ENCODE measurements around the gene OR9A2.

The OR9A2 gene

GRCh38 chr7:143027032-143027431 is at the start of gene OR9A2:
OR9A2 (minus strand) TSS chr7:143027132; CDS start chr7:143027132, 0 bp downstream.
- no peak for DNase-seq

GRCh38 chr7:143074141-143074540 is 47.2 kb upstream of the OR9A2 start:
- no peak for DNase-seq

- DNase-seq, result no peak
Observed at GRCh38 chr7:143073556-143073955, 46.6 kb upstream of the OR9A2 start.

GRCh38 chr7:143069912-143070500 is 43.1 kb upstream of the OR9A2 start:
- DNase-seq, result no peak

GRCh38 chr7:143068446-143068845 is 41.5 kb upstream of the OR9A2 start:
- DNase-seq, result no peak

GRCh38 chr7:143063741-143064140 is 36.8 kb upstream of the OR9A2 start:
- DNase-seq, result no peak

- no peak for DNase-seq
Observed at GRCh38 chr7:143055754-143056153, 28.8 kb upstream of the OR9A2 start.

GRCh38 chr7:143054621-143055020 is 27.7 kb upstream of the OR9A2 start:
- DNase-seq, result no peak

- no peak for DNase-seq
Observed at GRCh38 chr7:143052041-143052440, 25.1 kb upstream of the OR9A2 start, which contains the start of gene OR6V1. OR6V1 (plus strand) TSS chr7:143052341; CDS start chr7:143052341, 0 bp downstream.

- no peak for DNase-seq
Observed at GRCh38 chr7:143050931-143051330, 24.0 kb upstream of the OR9A2 start.

- no peak for DNase-seq
Observed at GRCh38 chr7:143049362-143049761, 22.4 kb upstream of the OR9A2 start.

GRCh38 chr7:143048827-143049226 is 21.9 kb upstream of the OR9A2 start:
- DNase-seq, result no peak

GRCh38 chr7:143047326-143047725 is 20.4 kb upstream of the OR9A2 start:
- DNase-seq, result no peak

- no peak for DNase-seq
Observed at GRCh38 chr7:143046426-143046851, 19.5 kb upstream of the OR9A2 start.

GRCh38 chr7:143043391-143043790 is 16.5 kb upstream of the OR9A2 start:
- no peak for DNase-seq

- no peak for DNase-seq
Observed at GRCh38 chr7:143042790-143043271, 15.9 kb upstream of the OR9A2 start.

GRCh38 chr7:143042159-143042789 is 15.3 kb upstream of the OR9A2 start:
- DNase-seq, result no peak

- DNase-seq, result no peak
Observed at GRCh38 chr7:143041346-143041745, 14.4 kb upstream of the OR9A2 start.

- no peak for DNase-seq
Observed at GRCh38 chr7:143040209-143040715, 13.3 kb upstream of the OR9A2 start.

GRCh38 chr7:143038635-143039034 is 11.7 kb upstream of the OR9A2 start:
- no peak for DNase-seq

GRCh38 chr7:143027683-143028082 is 751 bp upstream of the OR9A2 start:
- DNase-seq, result no peak

- no peak for DNase-seq
Observed at GRCh38 chr7:143025371-143025770, 1.6 kb downstream of the OR9A2 start.

- DNase-seq, result no peak
Observed at GRCh38 chr7:143023047-143023446, 3.9 kb downstream of the OR9A2 start.

GRCh38 chr7:143018931-143019330 is 8.0 kb downstream of the OR9A2 start:
- no peak for DNase-seq
